Measurements from ENCODE around the gene PACSIN1. TPM values are rescaled to one million over a fixed set of nuclear protein-coding genes. Genes with fewer than 3 reads are reported as not detected.

The PACSIN1 gene
- total RNA-seq, 1 donor from 2014 or later = 10.8 TPM

- no peak for ATAC-seq
- no peak for DNase-seq (ENCODE audit: missing footprints)
- intact Hi-C loops (cut with DNase I) = no loop called here
Observed at GRCh38 chr6:34568341-34569201, 102.7 kb downstream of the PACSIN1 start.

- intact Hi-C loops (cut with DNase I) = no loop called here
- no peak for DNase-seq (ENCODE audit: missing footprints)
- no peak for ATAC-seq
Observed at GRCh38 chr6:34569361-34569973, 103.6 kb downstream of the PACSIN1 start.

- no peak for DNase-seq (ENCODE audit: missing footprints)
- no peak for ATAC-seq
- intact Hi-C loops (cut with DNase I) = no loop called here
Observed at GRCh38 chr6:34570066-34570833, 104.4 kb downstream of the PACSIN1 start.

- no peak for DNase-seq (ENCODE audit: missing footprints)
- ATAC-seq = no peak
- intact Hi-C loops (cut with DNase I) = no loop called here
Observed at GRCh38 chr6:34571388-34571787, 105.5 kb downstream of the PACSIN1 start.

- ATAC-seq (no peak), DNase-seq (ENCODE audit: missing footprints) (no peak)
- intact Hi-C loops (cut with DNase I) = no loop called here
Observed at GRCh38 chr6:34572021-34572420, 106.1 kb downstream of the PACSIN1 start.

- DNase-seq (ENCODE audit: missing footprints) (no peak), ATAC-seq (no peak)
- intact Hi-C loops (cut with DNase I) = no loop called here
Observed at GRCh38 chr6:34572585-34572984, 106.7 kb downstream of the PACSIN1 start.

GRCh38 chr6:34573567-34574183, 107.8 kb downstream of the PACSIN1 start:
- intact Hi-C loops (cut with DNase I) = no loop called here
- no peak for ATAC-seq
- no peak for DNase-seq (ENCODE audit: missing footprints)

- intact Hi-C loops (cut with DNase I) = no loop called here
- DNase-seq (ENCODE audit: missing footprints) (no peak), ATAC-seq (no peak)
Observed at GRCh38 chr6:34574647-34575293, 108.9 kb downstream of the PACSIN1 start.

GRCh38 chr6:34575326-34575725, 109.5 kb downstream of the PACSIN1 start:
- ATAC-seq (no peak), DNase-seq (ENCODE audit: missing footprints) (no peak)
- intact Hi-C loops (cut with DNase I) = no loop called here

- DNase-seq (ENCODE audit: missing footprints) (no peak), ATAC-seq (no peak)
- intact Hi-C loops (cut with DNase I) = no loop called here
Observed at GRCh38 chr6:34576286-34576955, 110.5 kb downstream of the PACSIN1 start.

- intact Hi-C loops (cut with DNase I) = no loop called here
- DNase-seq (ENCODE audit: missing footprints) (no peak), ATAC-seq (no peak)
Observed at GRCh38 chr6:34578445-34579262, 112.8 kb downstream of the PACSIN1 start.

- peak; percentile 38 for ATAC-seq
Observed at GRCh38 chr6:34580707-34581560, 115.1 kb downstream of the PACSIN1 start.

GRCh38 chr6:34581561-34581920, 115.7 kb downstream of the PACSIN1 start:
- no peak for DNase-seq (ENCODE audit: missing footprints)
- intact Hi-C loops (cut with DNase I) = no loop called here
- no peak for ATAC-seq

More at GRCh38 chr6:34580707-34581560, 115.1 kb downstream of the PACSIN1 start:
- intact Hi-C loops (cut with DNase I) = no loop called here
- no peak for DNase-seq (ENCODE audit: missing footprints)

- no peak for DNase-seq (ENCODE audit: missing footprints)
- no peak for ATAC-seq
- intact Hi-C loops (cut with DNase I) = no loop called here
Observed at GRCh38 chr6:34583461-34583860, 117.6 kb downstream of the PACSIN1 start.

GRCh38 chr6:34583861-34584604, 118.2 kb downstream of the PACSIN1 start:
- intact Hi-C loops (cut with DNase I) = no loop called here
- DNase-seq (ENCODE audit: missing footprints) = no peak
- no peak for ATAC-seq

- intact Hi-C loops (cut with DNase I) = no loop called here
- ATAC-seq (no peak), DNase-seq (ENCODE audit: missing footprints) (no peak)
Observed at GRCh38 chr6:34584694-34585093, 118.8 kb downstream of the PACSIN1 start.
